Caco-2 (cell line): ENCODE measurements around the gene NUP93. TPM values are rescaled to one million over a fixed set of nuclear protein-coding genes. Genes with fewer than 3 reads are reported as not detected.

Source experiments
- BruUV-seq: library from RNA; stranded (reverse); fragments of 400-500 nt; replicated peaks from 2 replicates; lab custom pipeline; 2021; lab: Mats Ljungman, UMichigan
- CTCF ChIA-PET: fragments of 300-600 bp; sonication (Branson Sonifier 250); formaldehyde crosslinking; loops from one replicate; lab custom pipeline; 2022; ENCODE audit warnings: antibody characterized with exemption; lab: Charles Lee
- POLR2A ChIA-PET: fragments of 300-600 bp; sonication (Branson Sonifier 250); formaldehyde crosslinking; loops from one replicate; lab custom pipeline; 2022; ENCODE audit warnings: antibody characterized with exemption; lab: Charles Lee
- DNase-seq, 2 experiments: peaks; one replicate each; pipeline versions ENCODE4 v3.0.0 to v3.0.0-alpha.2; 2020 to 2022
- H3K27me3 ChIP-seq: replicated peaks from 2 replicates; pipeline ENCODE4 v1.6.0; 2011; ENCODE audit warnings: low read length; ENCODE audit not compliant: control insufficient read depth, insufficient read depth
- H3K36me3 ChIP-seq: 2 replicates; pipeline ENCODE4 v1.5.1; 2011; ENCODE audit warnings: low read length; ENCODE audit not compliant: control insufficient read depth, insufficient read depth
- H3K4me1 ChIP-seq: fragments of 250-450 bp; sonication (Bioruptor Pico); 2 replicates; pipeline ENCODE4 v1.5.1; 2020; ENCODE audit warnings: mild to moderate bottlenecking
- H3K4me3 ChIP-seq: 2 replicates; pipeline ENCODE4 v1.5.1; 2011; ENCODE audit warnings: low read depth, mild to moderate bottlenecking, control low read depth, low read length
- H3K9me3 ChIP-seq: fragments of 250-450 bp; sonication (Bioruptor Pico); 2 replicates; pipeline ENCODE4 v1.5.1; 2020; ENCODE audit warnings: mild to moderate bottlenecking, moderate library complexity
- H3K27ac Mint-ChIP-seq: one replicate; pipeline ENCODE4 v1.8.0; 2022; ENCODE audit warnings: mixed read lengths; ENCODE audit not compliant: unreplicated experiment
- H3K27me3 Mint-ChIP-seq: one replicate; pipeline ENCODE4 v1.8.0; 2022; ENCODE audit warnings: mixed read lengths; ENCODE audit not compliant: insufficient read depth, unreplicated experiment
- H3K36me3 Mint-ChIP-seq: one replicate; pipeline ENCODE4 v1.8.0; 2022; ENCODE audit warnings: mild to moderate bottlenecking, mixed read lengths; ENCODE audit not compliant: insufficient read depth, unreplicated experiment
- H3K4me1 Mint-ChIP-seq: one replicate; pipeline ENCODE4 v1.8.0; 2022; ENCODE audit warnings: low read depth, mixed read lengths; ENCODE audit not compliant: unreplicated experiment
- H3K4me3 Mint-ChIP-seq: one replicate; pipeline ENCODE4 v1.8.0; 2022; ENCODE audit warnings: mild to moderate bottlenecking, moderate library complexity, mixed read lengths; ENCODE audit not compliant: unreplicated experiment
- H3K9me3 Mint-ChIP-seq: one replicate; pipeline ENCODE4 v1.8.0; 2022; ENCODE audit warnings: mixed read lengths; ENCODE audit not compliant: unreplicated experiment
- CTCF ChIP-seq, 2 experiments: fragments of 200-600 bp in 1 of 2; IDR thresholded peaks; 1 replicate in 1 of 2; 2 replicates in 1 of 2; pipeline versions ENCODE4 v1.5.1 to v1.8.0; 2011 to 2022; ENCODE audit warnings: antibody characterized with exemption in 1 of 2, control low read depth in 1 of 2, inconsistent platforms in 1 of 2, low read depth in 1 of 2, low read length in 1 of 2, mild to moderate bottlenecking in 1 of 2, moderate library complexity in 1 of 2; ENCODE audit not compliant: insufficient read depth in 1 of 2, severe bottlenecking in 1 of 2, unreplicated experiment in 1 of 2
- intact Hi-C: fragments of 100-400 bp; cut with micrococcal nuclease; formaldehyde crosslinking; loops from one replicate; pipeline ENCODE4 v1.10.0; 2022; ENCODE audit not compliant: unreplicated experiment
- total RNA-seq: library from RNA; stranded (reverse); gene quantifications from 2 replicates; pipeline ENCODE4 v1.2.3, GENCODE V29; 2022

The NUP93 gene
- total RNA-seq, 1 experiment from 2014 or later, result 148 TPM

GRCh38 chr16:56874800-56875199, 144.9 kb downstream of the NUP93 start:
- CTCF ChIA-PET, result no interaction called here
- H3K4me1 Mint-ChIP-seq, result no peaks in the 10 kb centered on the region
- H3K36me3 ChIP-seq, result no peaks in the 10 kb centered on the region
- POLR2A ChIA-PET, result interaction anchor here (0.6 kb wide), 1 partner anchor 54 kb away, joined by 4 read pairs; no protein-coding TSS in a partner anchor
- BruUV-seq, result no TSS peak
- no peak for TF ChIP-seq CTCF (IDR thresholded peaks at IDR 0.05; ENCODE audit: insufficient read depth in 1 of 2, low read depth in 1 of 2, low read length in 1 of 2, severe bottlenecking in 1 of 2, unreplicated experiment in 1 of 2)
- H3K36me3 Mint-ChIP-seq, result peaks cover 6% of the 10 kb centered on the region
- H3K4me1 ChIP-seq, result no peaks in the 10 kb centered on the region
- H3K27me3 Mint-ChIP-seq, result no peaks in the 10 kb centered on the region
- H3K27ac Mint-ChIP-seq, result no peak overlapping the region
- H3K9me3 ChIP-seq, result no peaks in the 10 kb centered on the region
- H3K9me3 Mint-ChIP-seq, result no peaks in the 10 kb centered on the region
- H3K27me3 ChIP-seq, result no peaks in the 10 kb centered on the region
- intact Hi-C loops, result no loop called here
- H3K4me3 Mint-ChIP-seq, result no peak overlapping the region
- DNase-seq, result no peak
- H3K4me3 ChIP-seq, result no peak overlapping the region

GRCh38 chr16:56876048-56876447, 146.1 kb downstream of the NUP93 start:
- Histone ChIP-seq H3K4me1 (no peaks in the 10 kb centered on the region), H3K4me3 (no peak overlapping the region), H3K9me3 (no peaks in the 10 kb centered on the region), H3K27me3 (no peaks in the 10 kb centered on the region), H3K36me3 (no peaks in the 10 kb centered on the region)
- no TSS peak for BruUV-seq
- no peaks in the 10 kb centered on the region for H3K4me1 Mint-ChIP-seq
- no peak overlapping the region for H3K4me3 Mint-ChIP-seq
- H3K27ac Mint-ChIP-seq, result no peak overlapping the region
- H3K9me3 Mint-ChIP-seq, result no peaks in the 10 kb centered on the region
- ChIA-PET POLR2A (no interaction called here), CTCF (no interaction called here)
- no peaks in the 10 kb centered on the region for H3K27me3 Mint-ChIP-seq
- peaks cover 6% of the 10 kb centered on the region for H3K36me3 Mint-ChIP-seq
- TF ChIP-seq CTCF (IDR thresholded peaks at IDR 0.05; ENCODE audit: insufficient read depth in 1 of 2, low read depth in 1 of 2, low read length in 1 of 2, severe bottlenecking in 1 of 2, unreplicated experiment in 1 of 2), result no peak
- DNase-seq, result no peak
- intact Hi-C loops, result no loop called here

- Mint-ChIP-seq H3K27ac (no peak overlapping the region), H3K36me3 (peaks cover 6% of the 10 kb centered on the region), H3K4me3 (no peak overlapping the region), H3K4me1 (no peaks in the 10 kb centered on the region), H3K27me3 (no peaks in the 10 kb centered on the region), H3K9me3 (no peaks in the 10 kb centered on the region)
- DNase-seq, result no peak
- no peak for TF ChIP-seq CTCF (IDR thresholded peaks at IDR 0.05; ENCODE audit: insufficient read depth in 1 of 2, low read depth in 1 of 2, low read length in 1 of 2, severe bottlenecking in 1 of 2, unreplicated experiment in 1 of 2)
- CTCF ChIA-PET, result no interaction called here
- Histone ChIP-seq H3K36me3 (no peaks in the 10 kb centered on the region), H3K4me3 (no peak overlapping the region), H3K9me3 (no peaks in the 10 kb centered on the region), H3K4me1 (no peaks in the 10 kb centered on the region), H3K27me3 (no peaks in the 10 kb centered on the region)
- no TSS peak for BruUV-seq
- intact Hi-C loops, result no loop called here
- POLR2A ChIA-PET, result no interaction called here
Measured at GRCh38 chr16:56877486-56878182, 147.7 kb downstream of the NUP93 start.
